LNCAP (cell line): ENCODE results near the gene IL1RAPL2.
A peak's percentile ranks its signal among the peaks of the same experiment; 100 is the strongest.

Source experiments
- CTCF ChIP-seq: fragments of 450-650 bp; IDR thresholded peaks from 2 replicates; pipeline ENCODE4 v1.5.1; 2017; ENCODE audit warnings: mild to moderate bottlenecking

The IL1RAPL2 gene

DNA sequence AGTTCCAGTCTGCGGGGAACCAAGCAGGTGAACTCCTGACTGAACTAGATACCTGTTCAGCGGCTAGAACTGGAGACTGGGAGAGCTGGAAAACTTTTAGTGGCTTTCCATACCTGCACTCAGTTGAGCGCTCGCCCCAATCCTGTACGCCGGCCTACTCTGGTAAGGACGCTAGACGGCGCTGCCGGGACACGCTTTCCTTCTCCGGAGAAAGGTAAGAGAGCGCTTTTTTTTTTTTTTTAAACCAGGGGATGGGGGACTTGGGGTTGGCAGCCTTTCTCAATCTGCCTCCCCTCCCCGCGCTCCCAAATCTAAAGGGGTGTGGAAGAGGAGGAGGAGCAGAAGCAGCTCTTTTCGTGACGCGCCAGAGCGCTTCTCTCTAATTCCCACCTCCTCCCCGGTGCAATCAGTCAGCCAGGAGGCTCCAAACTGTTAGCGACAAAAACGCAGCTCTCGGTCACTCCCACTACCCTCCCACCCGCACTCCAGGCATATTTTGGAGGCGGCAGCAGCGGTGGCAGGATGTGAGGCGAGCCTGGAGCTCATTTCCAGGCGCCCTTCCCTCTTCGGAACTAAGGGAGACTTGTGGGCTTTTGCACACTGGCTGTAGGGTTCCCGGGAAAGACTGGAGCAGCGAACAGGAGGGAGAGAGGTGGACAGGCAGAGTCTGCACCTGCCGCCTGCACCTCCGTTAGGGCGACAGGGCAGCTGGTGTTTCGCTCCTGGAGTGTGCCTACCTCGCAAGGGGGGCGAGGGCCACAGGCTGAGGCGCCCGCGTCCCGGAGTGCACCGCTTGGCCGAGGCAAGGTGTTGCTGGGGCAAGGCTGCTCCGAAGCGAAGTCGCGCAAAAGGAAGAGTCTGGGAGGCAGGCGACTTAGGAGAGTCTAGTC lies at the start of gene IL1RAPL2:
TSS of gene IL1RAPL2 (plus strand) at position 409 of the 890 bp plus-strand sequence.
- TF ChIP-seq CTCF, result peak; percentile 46

GRCh38 chrX:104522386-104522785 lies 43.6 kb upstream of the IL1RAPL2 start:
- no peak for TF ChIP-seq CTCF

DNA sequence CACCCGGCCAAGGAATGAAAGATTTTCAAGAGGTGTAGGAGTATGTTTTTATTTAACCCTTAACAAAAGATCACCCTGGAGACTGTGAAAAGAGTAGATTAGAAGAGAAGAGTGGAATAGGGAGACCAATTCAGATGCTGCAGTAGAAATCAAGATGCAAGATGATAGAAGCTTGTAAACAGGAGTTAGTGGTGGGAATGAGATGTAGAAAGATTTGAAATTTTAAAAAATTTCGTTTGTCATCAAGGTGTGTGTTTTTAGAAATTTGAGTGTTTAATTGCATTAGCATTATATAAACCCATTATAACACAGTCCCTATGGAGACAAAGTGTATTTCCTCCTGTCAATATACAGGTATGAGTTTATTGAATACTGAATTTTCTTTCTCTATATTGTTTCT lies 42.1 kb upstream of the IL1RAPL2 start:
- TF ChIP-seq CTCF, result no peak

DNA sequence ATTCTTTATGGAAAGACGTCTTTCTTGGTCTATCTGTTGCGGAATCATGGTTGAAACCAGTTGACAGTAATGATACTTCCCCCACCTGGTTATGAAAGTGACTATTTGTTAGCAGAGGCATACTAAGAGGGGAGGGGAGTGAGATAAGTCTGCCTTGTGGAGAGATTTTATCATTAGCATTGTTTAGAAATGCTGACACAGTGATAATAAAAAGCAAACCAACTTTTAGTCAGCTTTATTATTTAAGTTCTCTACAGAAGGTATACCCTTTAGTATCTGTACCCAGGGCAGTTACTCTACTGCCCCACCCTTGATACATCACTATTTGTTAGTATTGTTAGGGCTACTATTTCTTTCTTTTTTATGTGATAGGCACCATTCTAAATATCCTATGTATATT lies 26.9 kb upstream of the IL1RAPL2 start:
- TF ChIP-seq CTCF, result no peak

- no peak for TF ChIP-seq CTCF
Measured at GRCh38 chrX:104564335-104564734, 1.7 kb upstream of the IL1RAPL2 start.

- TF ChIP-seq CTCF, result no peak
Measured at GRCh38 chrX:104564921-104565703, 887 bp upstream of the IL1RAPL2 start.

GRCh38 chrX:104566681-104567501 lies 892 bp downstream of the IL1RAPL2 start:
- TF ChIP-seq CTCF, result no peak
